ENCODE data around the gene MREG. TPM values are rescaled to one million over a fixed set of nuclear protein-coding genes. Genes with fewer than 3 reads are reported as not detected.
"Not testable (repeated sequence)": the region's sequence is repeated elsewhere in the genome, so short reads cannot be mapped to it uniquely, and the experiment has no call there.

The MREG gene
- total RNA-seq, 2 experiments from 2014 or later: 9.0 to 9.6 TPM

GRCh38 chr2:215974700-215975429 lies 38.5 kb downstream of the MREG start:
- H3K9me3 Mint-ChIP-seq: peaks cover 7% of the 10 kb centered on the region
- ChIA-PET POLR2A (no interaction called here), CTCF (no interaction called here)
- H3K4me3 Mint-ChIP-seq: no peak overlapping the region
- peaks cover 27% of the 10 kb centered on the region for H3K36me3 Mint-ChIP-seq (ENCODE audit: low read depth)
- H3K4me1 Mint-ChIP-seq: peaks cover 25% of the 10 kb centered on the region
- DNase-seq: no peak
- no peaks in the 10 kb centered on the region for H3K27me3 Mint-ChIP-seq
- H3K27ac Mint-ChIP-seq: no peak overlapping the region

- ChIA-PET CTCF (interaction anchor here (1.8 kb wide), 1 partner anchor 11 kb away, joined by 7 read pairs; no protein-coding TSS in a partner anchor), POLR2A (no interaction called here)
- H3K36me3 Mint-ChIP-seq (ENCODE audit: low read depth): peaks cover 26% of the 10 kb centered on the region
- peaks cover 20% of the 10 kb centered on the region for H3K4me1 Mint-ChIP-seq
- H3K27ac Mint-ChIP-seq: no peak overlapping the region
- H3K4me3 Mint-ChIP-seq: no peak overlapping the region
- peaks cover 8% of the 10 kb centered on the region for H3K9me3 Mint-ChIP-seq
- no peaks in the 10 kb centered on the region for H3K27me3 Mint-ChIP-seq
- no peak for DNase-seq
These were observed 39.2 kb downstream of the MREG start for GRCh38 chr2:215973954-215974699.

DNA sequence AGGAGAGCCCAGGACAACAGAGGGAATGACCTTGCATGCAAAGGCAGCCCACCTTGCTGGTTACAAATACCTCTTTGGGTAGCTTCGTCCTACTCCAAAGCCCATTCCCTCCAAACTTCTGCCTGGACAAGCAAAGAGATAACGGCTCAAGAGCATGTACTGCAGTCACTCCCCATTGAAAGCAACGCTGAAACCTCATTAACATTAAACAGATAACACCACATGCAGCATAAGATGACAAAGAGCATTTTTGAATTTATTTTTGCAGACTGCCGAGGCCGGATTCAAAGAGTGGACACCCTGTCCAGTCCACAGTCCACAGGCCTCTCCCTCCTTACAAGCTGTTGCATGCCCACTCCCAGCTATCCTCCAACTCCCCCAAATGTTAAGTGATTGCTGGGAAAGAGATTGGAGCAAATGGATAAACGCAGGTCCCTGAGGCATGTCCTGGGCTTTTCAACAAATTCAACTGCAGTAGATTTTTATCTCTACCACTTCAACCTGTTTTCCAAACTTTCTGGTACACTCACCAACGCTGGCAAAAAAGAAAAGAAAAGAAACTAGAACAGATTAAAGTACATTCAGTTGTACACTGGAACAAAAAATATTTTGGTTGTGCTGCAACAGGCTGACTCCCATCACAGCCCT lies 40.1 kb downstream of the MREG start:
- no peak overlapping the region for H3K27ac Mint-ChIP-seq
- peaks cover 16% of the 10 kb centered on the region for H3K4me1 Mint-ChIP-seq
- no peak overlapping the region for H3K4me3 Mint-ChIP-seq
- H3K36me3 Mint-ChIP-seq (ENCODE audit: low read depth): peaks cover 28% of the 10 kb centered on the region
- H3K27me3 Mint-ChIP-seq: no peaks in the 10 kb centered on the region
- DNase-seq: no peak
- peaks cover 8% of the 10 kb centered on the region for H3K9me3 Mint-ChIP-seq
- ChIA-PET CTCF (interaction anchor here (0.7 to 1.8 kb wide), 2 partner anchors 12 to 954 kb away, joined by 3 to 7 read pairs; no protein-coding TSS in a partner anchor), POLR2A (no interaction called here)

DNA sequence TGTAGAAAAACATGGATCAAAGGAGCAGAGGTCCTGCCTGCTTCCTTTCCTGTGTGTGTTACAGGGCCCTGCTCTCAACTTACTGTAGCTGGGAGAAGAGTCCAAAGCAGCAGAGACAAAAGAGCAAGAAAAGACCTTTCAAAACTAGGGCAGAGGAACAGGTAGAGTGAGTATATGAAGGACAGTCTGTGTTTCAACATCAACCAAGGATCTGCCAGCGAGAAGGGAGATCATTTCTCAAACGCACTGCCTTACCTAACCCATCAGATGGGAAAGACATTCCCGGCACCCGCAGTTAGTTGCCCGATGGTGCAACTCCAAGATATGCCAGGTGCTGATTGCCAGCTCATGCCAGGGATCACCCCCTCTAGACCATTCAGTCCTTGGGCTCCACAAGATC lies 41.7 kb downstream of the MREG start:
- ChIA-PET POLR2A (no interaction called here), CTCF (interaction anchor here (1.2 kb wide), 1 partner anchor 20 kb away, joined by 4 read pairs; no protein-coding TSS in a partner anchor)
- Mint-ChIP-seq H3K27ac (no peak overlapping the region), H3K36me3 (ENCODE audit: low read depth) (peaks cover 25% of the 10 kb centered on the region), H3K4me3 (no peak overlapping the region), H3K4me1 (peaks cover 25% of the 10 kb centered on the region), H3K27me3 (no peaks in the 10 kb centered on the region), H3K9me3 (peaks cover 8% of the 10 kb centered on the region)
- no peak for DNase-seq

- CTCF ChIA-PET: interaction anchor here (1.2 to 2.3 kb wide), 2 partner anchors 9 to 19 kb away, joined by 4 to 10 read pairs; no protein-coding TSS in a partner anchor
- DNase-seq, H3K9me3 Mint-ChIP-seq, H3K27ac Mint-ChIP-seq, H3K27me3 Mint-ChIP-seq, H3K4me3 Mint-ChIP-seq, POLR2A ChIA-PET: not testable (repeated sequence)
- Mint-ChIP-seq H3K4me1 (peaks cover 30% of the 10 kb centered on the region), H3K36me3 (ENCODE audit: low read depth) (peaks cover 20% of the 10 kb centered on the region)
These were observed 42.5 kb downstream of the MREG start for GRCh38 chr2:215970894-215971293.

DNA sequence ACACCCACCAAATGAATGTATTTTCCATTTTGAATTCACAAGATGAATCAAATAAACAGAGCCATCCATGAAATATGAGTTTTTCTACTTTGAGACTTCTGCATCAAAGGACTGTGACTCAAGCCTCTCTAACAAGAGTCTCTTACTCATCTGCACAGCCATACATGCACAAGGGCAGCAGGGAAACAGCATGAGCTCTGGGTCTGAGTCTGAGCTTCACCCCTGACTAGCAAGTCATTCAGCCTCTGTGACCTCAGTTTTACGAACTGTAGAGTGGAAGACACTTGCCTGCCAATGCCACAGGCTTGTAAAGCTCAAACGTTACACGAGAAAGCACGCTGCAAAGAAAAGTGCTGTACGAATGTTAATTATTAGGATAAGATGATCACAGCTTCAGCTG lies 42.9 kb downstream of the MREG start:
- Mint-ChIP-seq H3K9me3 (peaks cover 8% of the 10 kb centered on the region), H3K4me3 (no peak overlapping the region), H3K27ac (no peak overlapping the region), H3K36me3 (ENCODE audit: low read depth) (peaks cover 20% of the 10 kb centered on the region), H3K27me3 (no peaks in the 10 kb centered on the region), H3K4me1 (peaks cover 34% of the 10 kb centered on the region)
- CTCF ChIA-PET: interaction anchor here (2.3 kb wide), 1 partner anchor 9 kb away, joined by 10 read pairs; no protein-coding TSS in a partner anchor
- DNase-seq: no peak
- POLR2A ChIA-PET: no interaction called here

GRCh38 chr2:215969131-215969841 lies 44.1 kb downstream of the MREG start:
- H3K4me3 Mint-ChIP-seq: no peak overlapping the region
- no peak overlapping the region for H3K27ac Mint-ChIP-seq
- peaks cover 38% of the 10 kb centered on the region for H3K4me1 Mint-ChIP-seq
- H3K9me3 Mint-ChIP-seq: peaks cover 8% of the 10 kb centered on the region
- no peak for DNase-seq
- CTCF ChIA-PET: interaction anchor here (1.1 to 2.3 kb wide), 3 partner anchors 10 to 18 kb away, joined by 3 to 10 read pairs (median 4); no protein-coding TSS in a partner anchor
- peaks cover 23% of the 10 kb centered on the region for H3K36me3 Mint-ChIP-seq (ENCODE audit: low read depth)
- POLR2A ChIA-PET: no interaction called here
- H3K27me3 Mint-ChIP-seq: no peaks in the 10 kb centered on the region

DNA sequence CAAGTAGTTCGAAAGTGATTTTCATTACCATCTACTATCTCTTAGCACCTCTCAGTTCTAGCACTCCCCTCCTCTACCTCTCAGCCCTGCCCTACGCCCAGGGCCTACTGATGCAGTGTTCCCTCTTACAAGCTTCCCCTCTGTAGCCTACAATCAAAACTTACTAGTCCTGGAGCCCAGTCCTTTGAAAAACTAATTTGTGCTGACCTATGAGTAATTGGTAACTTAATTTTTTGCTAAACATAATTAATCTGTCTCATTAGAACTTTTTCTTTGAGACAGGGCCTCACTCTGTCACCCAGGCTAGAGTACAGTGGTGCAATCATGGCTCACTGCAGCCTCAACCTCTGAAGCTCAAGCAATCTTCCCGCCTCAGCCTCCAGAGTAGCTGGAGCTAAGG lies 44.9 kb downstream of the MREG start:
- H3K9me3 Mint-ChIP-seq: peaks cover 8% of the 10 kb centered on the region
- POLR2A ChIA-PET: no interaction called here
- H3K36me3 Mint-ChIP-seq (ENCODE audit: low read depth): peaks cover 23% of the 10 kb centered on the region
- H3K27ac Mint-ChIP-seq: peak overlapping the region; percentile 32
- CTCF ChIA-PET: interaction anchor here (0.8 to 2.3 kb wide), 5 partner anchors 9 to 48 kb away, joined by 3 to 10 read pairs (median 3); no protein-coding TSS in a partner anchor
- H3K27me3 Mint-ChIP-seq: no peaks in the 10 kb centered on the region
- no peak overlapping the region for H3K4me3 Mint-ChIP-seq
- no peak for DNase-seq
- peaks cover 38% of the 10 kb centered on the region for H3K4me1 Mint-ChIP-seq

GRCh38 chr2:215967590-215968378 lies 45.6 kb downstream of the MREG start:
- no peak for DNase-seq
- Mint-ChIP-seq H3K4me3 (no peak overlapping the region), H3K27me3 (no peaks in the 10 kb centered on the region), H3K27ac (peak overlapping the region; percentile 32), H3K36me3 (ENCODE audit: low read depth) (peaks cover 21% of the 10 kb centered on the region), H3K4me1 (peaks cover 36% of the 10 kb centered on the region), H3K9me3 (peaks cover 8% of the 10 kb centered on the region)
- ChIA-PET CTCF (interaction anchor here (0.8 to 1.1 kb wide), 3 partner anchors 9 to 49 kb away, joined by 3 read pairs; no protein-coding TSS in a partner anchor), POLR2A (no interaction called here)

DNA sequence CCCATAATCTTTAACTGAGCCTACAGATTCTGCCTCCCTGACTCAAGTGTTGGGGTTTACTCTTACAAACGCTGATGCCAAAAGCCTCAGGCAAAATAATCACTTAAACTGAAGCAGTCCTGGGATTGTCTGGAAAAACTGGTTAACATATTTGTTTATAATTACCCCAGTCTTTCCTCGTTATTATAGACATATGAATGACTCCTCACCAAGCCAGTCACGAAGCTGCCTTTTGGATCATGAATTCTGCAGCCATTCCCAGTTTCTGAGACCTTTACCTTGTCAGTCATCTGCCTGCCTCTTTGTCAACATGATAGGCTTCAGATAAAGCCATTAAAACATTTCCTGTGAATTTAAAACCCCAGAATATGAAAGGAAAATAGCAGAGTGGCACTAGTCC lies 46.4 kb downstream of the MREG start:
- POLR2A ChIA-PET: no interaction called here
- Mint-ChIP-seq H3K27me3 (no peaks in the 10 kb centered on the region), H3K9me3 (peaks cover 8% of the 10 kb centered on the region), H3K4me1 (peaks cover 36% of the 10 kb centered on the region), H3K36me3 (ENCODE audit: low read depth) (peaks cover 22% of the 10 kb centered on the region), H3K27ac (no peak overlapping the region), H3K4me3 (no peak overlapping the region)
- no peak for DNase-seq
- CTCF ChIA-PET: no interaction called here

DNA sequence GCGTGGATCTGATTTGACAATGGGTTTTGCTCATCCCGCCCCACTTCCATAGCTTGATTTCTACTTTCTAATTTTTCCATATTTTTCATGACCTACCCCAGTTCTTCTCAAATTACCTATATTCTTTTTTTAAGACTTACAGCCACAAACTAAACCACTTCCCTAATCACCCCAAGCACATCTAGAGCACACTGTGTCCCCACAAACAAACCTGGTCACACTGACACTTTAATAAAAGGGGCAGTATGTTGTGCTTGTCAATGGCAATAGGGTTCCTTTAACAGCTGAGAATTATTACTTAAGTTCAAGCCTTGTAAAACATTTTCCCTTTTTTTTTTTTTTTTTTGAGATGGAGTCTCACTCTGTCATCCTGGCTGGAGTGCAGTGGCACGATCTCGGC lies 47.1 kb downstream of the MREG start:
- ChIA-PET CTCF (no interaction called here), POLR2A (no interaction called here)
- no peak overlapping the region for H3K4me3 Mint-ChIP-seq
- H3K27ac Mint-ChIP-seq: no peak overlapping the region
- peaks cover 36% of the 10 kb centered on the region for H3K4me1 Mint-ChIP-seq
- H3K9me3 Mint-ChIP-seq: peaks cover 8% of the 10 kb centered on the region
- H3K27me3 Mint-ChIP-seq: no peaks in the 10 kb centered on the region
- no peak for DNase-seq
- peaks cover 19% of the 10 kb centered on the region for H3K36me3 Mint-ChIP-seq (ENCODE audit: low read depth)

Data from activated CD4-positive, alpha-beta T cell treated with anti-CD3 and anti-CD28 coated beads, Interleukin-2, amount 10 ng/mL, durations not matched to agents 7 days and 5 days (primary cell).